ENCODE results near the gene SMYD3. TPM values are rescaled to one million over a fixed set of nuclear protein-coding genes. Genes with fewer than 3 reads are reported as not detected.

The SMYD3 gene
- total RNA-seq, 1 experiment from 2014 or later: 25.5 TPM

- H2BK15ac ChIP-seq (ENCODE audit: low read depth, low read length): no peak overlapping the region
- H3K4me3 Mint-ChIP-seq: no peak overlapping the region
- no peaks in the 10 kb centered on the region for H3K4me1 ChIP-seq (ENCODE audit: insufficient read depth, low read length)
- H3K9me3 ChIP-seq (ENCODE audit: control insufficient read depth, low read depth, low read length): no peaks in the 10 kb centered on the region
- no peak overlapping the region for H3K23ac ChIP-seq (ENCODE audit: insufficient read length, low read depth, low read length)
- H3K27me3 Mint-ChIP-seq (ENCODE audit: low read depth): no peaks in the 10 kb centered on the region; the same call in 1 of the 2 replicates
- TF ChIP-seq CTCF (conservative IDR thresholded peaks at IDR 0.05): no peak
- no peak overlapping the region for H4K8ac ChIP-seq (replicated peaks; ENCODE audit: insufficient read length, low read depth, low read length)
- no peak overlapping the region for H2BK12ac ChIP-seq (ENCODE audit: insufficient read length, low read depth, low read length)
- no peak overlapping the region for H3K4ac ChIP-seq (ENCODE audit: low read depth, low read length)
- H4K91ac ChIP-seq (ENCODE audit: insufficient read length, low read depth, low read length): no peak overlapping the region
- H3K14ac ChIP-seq (ENCODE audit: insufficient read depth, low read length): no peak overlapping the region
- no peak overlapping the region for H3K27ac ChIP-seq (ENCODE audit: insufficient read length, low read depth, low read length)
- no CpG with 5 or more reads among the region's 5 CpGs for WGBS (ENCODE audit: extremely low coverage, insufficient read length, low lambda C conversion rate)
- H3K4me1 Mint-ChIP-seq: peaks cover 7% of the 10 kb centered on the region in 2 experiments; a peak in 3 of 4 replicates
- no peak overlapping the region for H3K9ac ChIP-seq (ENCODE audit: extremely low read depth, insufficient read length, low read length)
- H3K79me2 ChIP-seq (ENCODE audit: insufficient read depth, low read length): no peaks in the 10 kb centered on the region
- H3K18ac ChIP-seq (ENCODE audit: insufficient read length, low read depth, low read length): no peak overlapping the region
- H3K23me2 ChIP-seq (ENCODE audit: insufficient read length, low read depth, low read length, poor library complexity, severe bottlenecking): no peaks in the 10 kb centered on the region
- peaks cover 2 to 8% of the 10 kb centered on the region in 2 experiments; a peak in 3 of 5 replicates for H3K9me3 Mint-ChIP-seq
- H2BK120ac ChIP-seq (ENCODE audit: low read depth, low read length, poor library complexity, severe bottlenecking): no peak overlapping the region
- H3T11ph ChIP-seq (ENCODE audit: low read length): no peak overlapping the region
- no peak overlapping the region for H4K5ac ChIP-seq (ENCODE audit: insufficient read length, low read depth, low read length)
- no peak overlapping the region for H3K27ac Mint-ChIP-seq
- H3K56ac ChIP-seq (ENCODE audit: insufficient read length, low read depth, low read length): no peak overlapping the region
- H3K36me3 Mint-ChIP-seq (ENCODE audit: insufficient read depth in 1 of 3, low read depth in 3 of 3): no peaks in the 10 kb centered on the region
- H4K20me1 ChIP-seq (ENCODE audit: control insufficient read depth, insufficient read depth, insufficient read length): no peaks in the 10 kb centered on the region
- no peak for DNase-seq
- no peaks in the 10 kb centered on the region for H3K79me1 ChIP-seq (ENCODE audit: insufficient read depth, low read depth, low read length, poor library complexity, severe bottlenecking)
- no peaks in the 10 kb centered on the region for H3K27me3 ChIP-seq (ENCODE audit: insufficient read depth, low read length)
- H3K4me2 ChIP-seq (ENCODE audit: insufficient read depth, insufficient read length, low read length): no peak overlapping the region
- H2BK5ac ChIP-seq (ENCODE audit: insufficient read length, low read length): no peak overlapping the region
- no peak overlapping the region for H2AFZ ChIP-seq (ENCODE audit: low read length)
- no peak overlapping the region for H2AK5ac ChIP-seq (ENCODE audit: insufficient read length, low read length)
- H2BK20ac ChIP-seq (ENCODE audit: low read depth, low read length, poor library complexity, severe bottlenecking): no peak overlapping the region
Measured at GRCh38 chr1:246043556-246043955, 463.5 kb downstream of the SMYD3 start.

All from H9 (cell line).